Ascending aorta (tissue), 2 donors: ENCODE results near the gene SLC6A7. TPM values are rescaled to one million over a fixed set of nuclear protein-coding genes. Genes with fewer than 3 reads are reported as not detected.

ENCODE experiments used
- DNase-seq, 2 donors: peaks; one replicate each; pipeline ENCODE4 v3.0.0-alpha.2; 2019; ENCODE audit warnings: low spot score in 2 of 2
- H3K27ac ChIP-seq, 2 donors: fragments of 200-600 bp; sonication (generic); one replicate each; pipeline ENCODE4 v1.5.1; 2016 to 2017; ENCODE audit warnings: mild to moderate bottlenecking in 1 of 2
- H3K27me3 ChIP-seq: fragments of 200-600 bp; sonication (generic); one replicate; pipeline ENCODE4 v1.5.1; 2017
- H3K36me3 ChIP-seq, 2 donors: fragments of 200-600 bp; sonication (generic); one replicate each; pipeline ENCODE4 v1.5.1; 2016
- H3K4me1 ChIP-seq, 2 donors: fragments of 200-600 bp; sonication (generic); one replicate each; pipeline ENCODE4 v1.5.1; 2016 to 2017; ENCODE audit warnings: mild to moderate bottlenecking in 1 of 2
- H3K4me3 ChIP-seq, 2 donors: fragments of 200-600 bp; sonication (generic); one replicate each; pipeline ENCODE4 v1.5.1; 2016 to 2017; ENCODE audit warnings: mild to moderate bottlenecking in 1 of 2
- H3K9me3 ChIP-seq, 2 donors: fragments of 200-600 bp; sonication (generic); one replicate each; pipeline ENCODE4 v1.5.1; 2016
- CTCF ChIP-seq, 3 experiments: fragments of 200-600 bp in 2 of 3; fragments of 450-650 bp in 1 of 3; sonication (generic) in 2 of 3; IDR thresholded peaks; one replicate each; pipeline ENCODE4 v1.5.1; 2016 to 2019; ENCODE audit warnings: antibody characterized with exemption in 3 of 3, mild to moderate bottlenecking in 1 of 3, moderate library complexity in 1 of 3
- intact Hi-C: fragments of 100-400 bp; cut with DNase I; formaldehyde crosslinking; loops from one replicate; pipeline ENCODE4 v1.15.1; 2023
- total RNA-seq: library from RNA; depleted of rRNA; stranded (reverse); fragments of >200 nt; gene quantifications from one replicate; pipeline ENCODE4 v1.1.0, GENCODE V29; 2016

The SLC6A7 gene
- total RNA-seq, 1 donor from 2014 or later = not detected

DNA sequence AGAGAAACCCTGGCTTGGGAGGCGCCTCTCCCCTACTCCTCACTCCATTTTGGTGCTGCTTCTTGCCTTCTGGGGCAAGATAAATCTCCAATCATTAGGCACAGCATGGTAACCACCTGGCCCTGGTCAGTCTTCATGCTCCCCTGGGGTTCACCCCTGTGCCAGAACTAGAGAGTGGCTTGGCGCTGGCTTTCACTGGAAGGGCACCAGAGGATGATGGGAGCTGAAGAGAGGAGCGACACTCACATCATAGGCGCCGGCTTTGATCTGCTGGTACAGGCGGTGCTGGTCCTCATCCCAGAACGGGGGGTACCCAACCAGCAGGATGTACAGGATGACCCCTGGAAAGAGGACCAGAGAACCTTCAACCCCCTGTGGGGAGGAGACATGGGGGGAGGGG lies 61.6 kb downstream of the SLC6A7 start:
- H3K9me3 ChIP-seq = no peaks in the 10 kb centered on the region
- H3K27ac ChIP-seq = no peak overlapping the region
- no peak for TF ChIP-seq CTCF (IDR thresholded peaks at IDR 0.05)
- no peaks in the 10 kb centered on the region for H3K4me1 ChIP-seq
- no peak for DNase-seq
- intact Hi-C loops = no loop called here
- no peak overlapping the region for H3K4me3 ChIP-seq
- H3K36me3 ChIP-seq = no peaks in the 10 kb centered on the region
- no peaks in the 10 kb centered on the region for H3K27me3 ChIP-seq

GRCh38 chr5:150252489-150252888 lies 62.6 kb downstream of the SLC6A7 start:
- Histone ChIP-seq H3K4me3 (no peak overlapping the region), H3K9me3 (no peaks in the 10 kb centered on the region), H3K36me3 (no peaks in the 10 kb centered on the region), H3K4me1 (no peaks in the 10 kb centered on the region), H3K27ac (no peak overlapping the region), H3K27me3 (no peaks in the 10 kb centered on the region)
- intact Hi-C loops = no loop called here
- no peak for DNase-seq
- TF ChIP-seq CTCF (IDR thresholded peaks at IDR 0.05) = no peak

DNA sequence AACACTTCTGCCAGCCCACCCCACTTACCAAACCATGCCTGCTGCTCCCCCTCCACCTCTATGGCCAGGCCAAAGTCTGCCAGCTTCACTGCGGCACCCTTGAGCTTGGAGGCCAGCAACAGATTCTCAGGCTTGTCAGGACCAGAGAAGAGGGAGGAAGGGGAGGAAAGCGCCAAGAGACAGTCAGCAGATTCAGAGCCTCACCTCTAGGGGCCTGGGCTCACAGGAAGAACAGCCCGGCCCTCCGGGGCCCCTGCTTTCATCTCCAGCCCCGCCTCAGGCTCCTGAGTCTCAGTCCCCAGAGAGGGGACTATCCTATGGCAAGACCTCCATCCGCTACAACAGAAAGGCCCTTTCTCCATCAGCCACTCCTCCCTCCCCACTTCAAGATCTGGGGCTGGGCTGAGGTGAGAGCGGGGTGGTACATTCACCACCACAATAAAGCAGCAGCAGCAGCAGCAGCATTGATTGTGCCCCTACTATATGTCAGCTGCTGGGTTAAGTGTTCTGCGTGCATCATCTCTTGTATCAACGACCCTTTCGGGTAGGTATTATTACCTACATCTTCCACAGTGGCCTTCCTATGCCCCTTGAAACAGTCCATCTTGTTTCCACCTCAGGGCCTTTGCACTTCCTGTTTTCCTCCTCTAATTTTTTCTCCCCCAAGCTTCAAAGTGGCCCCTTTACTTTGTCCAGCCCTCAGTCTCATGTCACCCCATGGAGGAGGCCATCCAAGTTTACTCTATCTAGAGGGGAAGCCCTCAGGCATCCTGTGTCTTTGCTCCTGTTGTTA lies 63.8 kb downstream of the SLC6A7 start:
- H3K27ac ChIP-seq = no peak overlapping the region
- H3K4me1 ChIP-seq = no peaks in the 10 kb centered on the region
- H3K36me3 ChIP-seq = no peaks in the 10 kb centered on the region
- DNase-seq = no peak
- no peaks in the 10 kb centered on the region for H3K27me3 ChIP-seq
- no peaks in the 10 kb centered on the region for H3K9me3 ChIP-seq
- intact Hi-C loops = no loop called here
- no peak for TF ChIP-seq CTCF (IDR thresholded peaks at IDR 0.05)
- no peak overlapping the region for H3K4me3 ChIP-seq

- Histone ChIP-seq H3K4me1 (no peaks in the 10 kb centered on the region), H3K27ac (no peak overlapping the region), H3K4me3 (no peak overlapping the region), H3K27me3 (no peaks in the 10 kb centered on the region), H3K36me3 (no peaks in the 10 kb centered on the region), H3K9me3 (no peaks in the 10 kb centered on the region)
- intact Hi-C loops = no loop called here
- no peak for TF ChIP-seq CTCF (IDR thresholded peaks at IDR 0.05)
- no peak for DNase-seq
These were observed 64.5 kb downstream of the SLC6A7 start for GRCh38 chr5:150254363-150254762.

- no peak overlapping the region for H3K4me3 ChIP-seq
- no peak for DNase-seq
- intact Hi-C loops = no loop called here
- no peaks in the 10 kb centered on the region for H3K36me3 ChIP-seq
- H3K4me1 ChIP-seq = no peaks in the 10 kb centered on the region
- H3K27me3 ChIP-seq = no peaks in the 10 kb centered on the region
- no peak overlapping the region for H3K27ac ChIP-seq
- no peaks in the 10 kb centered on the region for H3K9me3 ChIP-seq
- TF ChIP-seq CTCF (IDR thresholded peaks at IDR 0.05) = no peak
These were observed 64.9 kb downstream of the SLC6A7 start for GRCh38 chr5:150254774-150255173.
